Spleen (tissue), 11 donors: Measurements from ENCODE around the gene CRACR2A. TPM values are rescaled to one million over a fixed set of nuclear protein-coding genes. Genes with fewer than 3 reads are reported as not detected.

Experiments used
- DNase-seq: peaks from one replicate; pipeline ENCODE4 v3.0.0-alpha.2; 2020
- H3K27ac ChIP-seq, 8 donors: fragments of 200-600 bp; sonication (generic) in 7 of 8; 1 replicate in 4 of 8; 2 replicates in 4 of 8; pipeline versions ENCODE4 v1.5.0 to v1.8.0; 2016 to 2021; ENCODE audit warnings: inconsistent platforms in 4 of 8, mild to moderate bottlenecking in 4 of 8, moderate library complexity in 1 of 8
- H3K27me3 ChIP-seq, 7 donors: fragments of 200-600 bp; sonication (generic) in 6 of 7; replicated peaks in 1 of 7; 1 replicate in 4 of 7; 2 replicates in 3 of 7; pipeline versions ENCODE4 v1.5.0 to v1.8.0; 2016 to 2021; ENCODE audit warnings: inconsistent platforms in 3 of 7, mild to moderate bottlenecking in 1 of 7
- H3K36me3 ChIP-seq, 6 donors: fragments of 200-600 bp; sonication (generic) in 5 of 6; 1 replicate in 4 of 6; 2 replicates in 2 of 6; pipeline versions ENCODE4 v1.5.0 to v1.8.0; 2016 to 2021; ENCODE audit warnings: inconsistent platforms in 2 of 6
- H3K4me1 ChIP-seq, 6 donors: fragments of 200-600 bp; sonication (generic) in 5 of 6; 1 replicate in 3 of 6; 2 replicates in 3 of 6; pipeline versions ENCODE4 v1.5.0 to v1.8.0; 2016 to 2021; ENCODE audit warnings: inconsistent platforms in 3 of 6
- H3K4me3 ChIP-seq, 8 donors: fragments of 200-600 bp; sonication (generic) in 7 of 8; 1 replicate in 4 of 8; 2 replicates in 4 of 8; pipeline versions ENCODE4 v1.5.0 to v1.8.0; 2016 to 2021; ENCODE audit warnings: inconsistent platforms in 4 of 8, mild to moderate bottlenecking in 4 of 8, moderate library complexity in 2 of 8
- H3K9me3 ChIP-seq, 8 donors: fragments of 200-600 bp; sonication (generic) in 7 of 8; 1 replicate in 4 of 8; 2 replicates in 4 of 8; pipeline versions ENCODE4 v1.5.0 to v1.8.0; 2016 to 2021; ENCODE audit warnings: inconsistent platforms in 4 of 8
- POLR2A ChIP-seq, 3 donors: fragments of 450-650 bp; IDR thresholded peaks; one replicate each; pipeline ENCODE4 v1.5.1; 2017; ENCODE audit warnings: antibody characterized with exemption in 3 of 3, mild to moderate bottlenecking in 1 of 3
- POLR2AphosphoS5 ChIP-seq, 3 donors: sonication (generic); formaldehyde crosslinking; IDR thresholded peaks; one replicate each; pipeline ENCODE4 v1.5.1; 2017; ENCODE audit warnings: antibody characterized with exemption in 3 of 3
- WGBS, 5 donors: extraction: QIAGEN DNeasy Blood & Tissue Kit in 3 of 5; methylation state at CpG; one replicate each; pipeline versions ENCODE4 v1.1.5 to v1.1.7; 2013 to 2018; 5-methylcytosine and 5-hydroxymethylcytosine counted together
- intact Hi-C: fragments of 100-400 bp; cut with DNase I; formaldehyde crosslinking; loops from one replicate; pipeline ENCODE4 v1.15.0; 2023; ENCODE audit warnings: low total_unique reads
- polyA plus RNA-seq, 3 donors: library from polyadenylated mRNA; stranded (reverse); fragments of 200-250 nt; gene quantifications; one replicate each; pipeline ENCODE4 v1.2.1, GENCODE V29; 2013
- total RNA-seq, 7 donors: library from RNA; depleted of rRNA in 3 of 7; stranded (reverse); fragments of >200 nt in 3 of 7; fragmentation: NEBNext Ultra II Directional in 4 of 7; extraction: Animal tissue kit (Norgen Biotek cat#: 25700) in 4 of 7; gene quantifications; one replicate each; pipeline versions ENCODE4 v1.1.0 to v1.2.1, GENCODE V29; 2016 to 2021
- TF ChIP-seq, protein P1 (sequence below), 11 experiments: fragments of 200-600 bp in 7 of 11; fragments of 450-650 bp in 4 of 11; sonication (generic) in 4 of 11; IDR thresholded peaks in 8 of 11; conservative IDR thresholded peaks in 3 of 11; 1 replicate in 7 of 11; 2 replicates in 4 of 11; pipeline versions ENCODE4 v1.4.0 to v1.8.0; 2016 to 2021; ENCODE audit warnings: antibody characterized with exemption in 11 of 11, inconsistent platforms in 4 of 11, mild to moderate bottlenecking in 1 of 11
- donor health status: healthy with polysubstance abuse.
- donor health status: DM: no; HTN: no; CAD: no; lungs with moderate emphysema.
- donor health status: DM: no; HTN: no; CAD: no.
- donor health status: Bipolar disorder and iron deficiency.
- donor health status: healthy.
- donor health status: DM: no; HTN: no; CAD: no.
- donor health status: DM: yes; HTN: yes; CAD: no.

CRACR2A gene
- total and polyA plus RNA-seq, 10 donors = 3.3 to 27.6 (median 21.1) TPM

DNA sequence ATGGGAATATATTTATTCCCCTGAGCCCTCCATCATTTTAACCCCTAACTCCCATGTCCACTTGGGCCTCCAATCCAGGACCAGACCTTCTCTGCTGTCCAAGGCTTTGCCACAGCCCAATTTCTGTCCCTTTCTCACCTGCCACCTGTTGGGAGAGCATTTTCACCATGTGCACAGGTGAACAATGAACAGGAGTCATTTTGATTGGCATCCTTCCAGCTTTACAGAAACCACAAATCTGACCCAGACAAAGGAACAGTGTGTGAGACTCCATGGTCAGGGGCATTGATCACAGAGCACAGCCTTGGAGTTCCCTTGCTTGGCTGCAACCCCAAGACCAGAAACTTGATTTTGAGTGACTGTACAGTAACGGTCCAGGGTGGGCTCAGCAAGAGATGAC is 91.9 kb downstream of the CRACR2A start:
- TF ChIP-seq POLR2AphosphoS5 (IDR thresholded peaks at IDR 0.05) = no peak
- TF ChIP-seq, protein P1, sequence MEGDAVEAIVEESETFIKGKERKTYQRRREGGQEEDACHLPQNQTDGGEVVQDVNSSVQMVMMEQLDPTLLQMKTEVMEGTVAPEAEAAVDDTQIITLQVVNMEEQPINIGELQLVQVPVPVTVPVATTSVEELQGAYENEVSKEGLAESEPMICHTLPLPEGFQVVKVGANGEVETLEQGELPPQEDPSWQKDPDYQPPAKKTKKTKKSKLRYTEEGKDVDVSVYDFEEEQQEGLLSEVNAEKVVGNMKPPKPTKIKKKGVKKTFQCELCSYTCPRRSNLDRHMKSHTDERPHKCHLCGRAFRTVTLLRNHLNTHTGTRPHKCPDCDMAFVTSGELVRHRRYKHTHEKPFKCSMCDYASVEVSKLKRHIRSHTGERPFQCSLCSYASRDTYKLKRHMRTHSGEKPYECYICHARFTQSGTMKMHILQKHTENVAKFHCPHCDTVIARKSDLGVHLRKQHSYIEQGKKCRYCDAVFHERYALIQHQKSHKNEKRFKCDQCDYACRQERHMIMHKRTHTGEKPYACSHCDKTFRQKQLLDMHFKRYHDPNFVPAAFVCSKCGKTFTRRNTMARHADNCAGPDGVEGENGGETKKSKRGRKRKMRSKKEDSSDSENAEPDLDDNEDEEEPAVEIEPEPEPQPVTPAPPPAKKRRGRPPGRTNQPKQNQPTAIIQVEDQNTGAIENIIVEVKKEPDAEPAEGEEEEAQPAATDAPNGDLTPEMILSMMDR (IDR thresholded peaks at IDR 0.05 in 8 of 11, conservative IDR thresholded peaks at IDR 0.05 in 3 of 11) = no peak
- TF ChIP-seq POLR2A (IDR thresholded peaks at IDR 0.05) = no peak
- DNase-seq = no peak
- Histone ChIP-seq H3K27ac (no peak overlapping the region), H3K27me3 (no peaks in the 10 kb centered on the region), H3K4me1 (no peaks in the 10 kb centered on the region), H3K4me3 (no peak overlapping the region), H3K9me3 (no peaks in the 10 kb centered on the region), H3K36me3 (peaks cover 0 to 97% (median 43%) of the 10 kb centered on the region in 6 donors)
- 90 to 100% (median 93%) methylated on average over 1 of the region's 1 CpG for WGBS, 5 donors
- intact Hi-C loops = no loop called here

DNA sequence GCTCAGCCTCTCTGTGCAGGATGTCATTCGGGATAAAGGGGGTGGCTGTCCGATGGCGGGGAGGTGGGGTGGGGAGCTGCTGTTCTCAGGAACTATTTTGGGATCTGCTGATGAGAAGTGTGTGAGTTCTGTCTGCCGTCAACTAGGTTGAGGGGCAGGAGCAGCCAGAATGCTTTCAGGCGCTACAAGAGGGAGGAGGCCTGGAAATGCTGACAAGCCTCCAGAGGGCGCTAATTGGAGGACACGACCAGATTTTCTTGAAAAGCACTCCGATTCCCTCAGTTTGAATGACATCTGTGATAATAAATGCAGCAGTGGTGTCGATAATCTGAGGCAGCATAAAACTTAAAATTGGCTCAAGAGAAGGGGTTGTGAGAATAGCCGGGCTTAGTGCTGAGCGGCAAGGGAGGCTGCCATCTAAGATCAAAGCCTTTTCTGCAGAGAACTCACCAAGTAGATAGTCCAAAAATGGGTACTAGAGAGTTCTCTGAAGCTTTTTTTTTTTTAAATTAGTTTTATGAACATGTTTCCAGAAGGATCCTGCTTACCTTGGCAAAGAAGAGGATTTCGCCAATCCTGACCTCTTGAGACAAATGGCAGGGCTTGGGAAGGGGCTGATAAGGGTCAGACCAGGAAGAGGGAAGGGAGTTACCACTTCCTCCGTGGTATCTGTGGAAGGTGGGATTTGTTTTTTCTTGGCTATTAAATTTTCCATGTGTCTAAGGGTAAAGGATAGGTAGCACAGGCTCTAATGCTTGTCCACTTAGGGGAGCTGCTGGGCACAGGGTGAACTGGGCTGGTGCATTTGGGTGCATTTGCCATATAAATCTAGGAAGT is 94.4 kb downstream of the CRACR2A start:
- intact Hi-C loops = no loop called here
- Histone ChIP-seq H3K36me3 (peaks cover 0 to 97% (median 39%) of the 10 kb centered on the region in 6 donors), H3K9me3 (no peaks in the 10 kb centered on the region), H3K27ac (no peak overlapping the region), H3K4me1 (peaks cover 0 to 10% (median 0%) of the 10 kb centered on the region in 6 donors), H3K27me3 (no peaks in the 10 kb centered on the region), H3K4me3 (no peak overlapping the region)
- TF ChIP-seq, protein P1 (IDR thresholded peaks at IDR 0.05 in 8 of 11, conservative IDR thresholded peaks at IDR 0.05 in 3 of 11) = peak in 6 of 11 experiments; percentile 11 to 47 (median 28)
- TF ChIP-seq POLR2A (IDR thresholded peaks at IDR 0.05) = no peak
- WGBS, 5 donors = 81 to 91% (median 86%) methylated on average over 13 of the region's 13 CpGs
- no peak for DNase-seq

DNA sequence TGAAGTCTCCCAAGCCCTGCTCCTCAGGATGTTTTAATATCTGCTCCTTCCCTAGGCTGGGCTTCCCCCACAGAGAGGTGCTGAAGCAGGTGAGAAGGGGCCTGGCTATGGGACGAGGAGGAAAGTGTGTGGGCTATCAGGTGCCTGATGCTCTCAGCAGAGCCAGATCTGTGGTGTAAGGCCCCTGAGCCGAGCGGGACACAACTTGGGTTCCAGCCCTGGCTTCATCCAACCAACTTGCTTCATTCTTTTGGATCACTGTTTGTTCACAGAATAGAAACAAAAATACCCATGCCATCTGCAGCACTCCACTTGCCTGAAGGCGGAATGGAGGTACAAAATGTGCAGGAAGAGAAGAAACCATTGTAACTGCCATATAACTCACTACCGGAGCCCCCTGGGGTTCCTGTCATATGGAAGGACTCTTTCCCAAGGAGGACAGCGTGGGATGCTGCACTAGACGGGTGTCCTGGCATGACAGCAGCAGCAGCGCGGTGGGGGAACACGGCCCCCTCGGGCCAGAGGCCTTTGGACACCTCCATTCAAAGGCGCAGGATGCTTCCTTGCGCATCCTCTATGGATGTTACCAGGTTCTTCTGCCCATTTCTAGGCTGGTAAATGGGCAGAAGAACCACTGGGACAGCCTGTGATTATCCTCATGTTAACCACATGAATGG is 95.8 kb downstream of the CRACR2A start:
- DNase-seq = no peak
- TF ChIP-seq POLR2AphosphoS5 (IDR thresholded peaks at IDR 0.05) = no peak
- TF ChIP-seq, protein P1 (IDR thresholded peaks at IDR 0.05 in 8 of 11, conservative IDR thresholded peaks at IDR 0.05 in 3 of 11) = no peak
- TF ChIP-seq POLR2A (IDR thresholded peaks at IDR 0.05) = no peak
- Histone ChIP-seq H3K9me3 (no peaks in the 10 kb centered on the region), H3K4me1 (peaks cover 0 to 15% (median 0%) of the 10 kb centered on the region in 6 donors), H3K27ac (no peak overlapping the region), H3K4me3 (no peak overlapping the region), H3K36me3 (peaks cover 0 to 98% (median 39%) of the 10 kb centered on the region in 6 donors), H3K27me3 (no peaks in the 10 kb centered on the region)
- WGBS, 5 donors = 97 to 98% (median 97%) methylated on average over 8 to 13 of the region's 13 CpGs
- intact Hi-C loops = no loop called here

DNA sequence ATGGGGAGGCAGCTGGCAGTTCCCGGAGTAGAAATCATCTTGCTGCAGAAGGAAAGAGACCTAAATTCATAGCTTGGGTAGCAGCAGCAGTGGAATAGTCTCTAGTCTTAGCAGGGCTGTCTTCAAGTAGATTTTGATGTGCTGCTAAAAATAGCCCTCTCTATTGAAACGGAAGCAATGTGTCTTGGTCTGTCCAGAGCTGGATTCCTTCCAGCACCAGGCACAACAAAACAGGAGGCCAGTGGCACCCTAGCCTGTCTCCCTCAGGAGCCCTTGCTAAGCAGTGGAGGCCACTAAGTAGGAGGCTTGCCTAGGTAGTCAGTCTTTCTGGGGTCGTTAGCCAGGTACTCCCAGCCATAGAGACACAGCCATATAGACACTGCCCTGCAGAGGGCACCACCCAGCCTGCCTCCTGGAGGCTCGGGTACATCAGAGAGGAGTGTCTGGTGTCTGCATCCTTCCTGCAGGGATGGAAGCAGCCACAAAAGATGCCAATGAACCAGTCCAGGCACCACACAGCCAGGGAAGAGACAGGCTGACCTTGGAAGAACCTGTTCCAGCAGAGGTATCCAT is 97.5 kb downstream of the CRACR2A start:
- no peaks in the 10 kb centered on the region for H3K27me3 ChIP-seq
- intact Hi-C loops = no loop called here
- DNase-seq = no peak
- H3K27ac ChIP-seq = no peak overlapping the region
- TF ChIP-seq, protein P1 (IDR thresholded peaks at IDR 0.05 in 8 of 11, conservative IDR thresholded peaks at IDR 0.05 in 3 of 11) = peak in 1 of 11 experiments; percentile 20
- no peak for TF ChIP-seq POLR2AphosphoS5 (IDR thresholded peaks at IDR 0.05)
- H3K4me1 ChIP-seq = peaks cover 0 to 31% (median 7%) of the 10 kb centered on the region in 6 donors
- no peaks in the 10 kb centered on the region for H3K9me3 ChIP-seq
- peaks cover 0 to 100% (median 43%) of the 10 kb centered on the region in 6 donors for H3K36me3 ChIP-seq
- WGBS, 5 donors = 36 to 52% (median 41%) methylated on average over 3 to 4 of the region's 4 CpGs
- H3K4me3 ChIP-seq = no peak overlapping the region
